Aorta (tissue), 5 donors: Measurements from ENCODE around the gene CADM1. TPM values are rescaled to one million over a fixed set of nuclear protein-coding genes. Genes with fewer than 3 reads are reported as not detected.
A peak's percentile ranks its signal among the peaks of the same experiment; 100 is the strongest.

ENCODE experiments used
- ATAC-seq: fragments of 200-7000 bp; cut with Tn5 transposase; one replicate; pipeline ENCODE4 v1.9.1; 2022; ENCODE audit warnings: moderate library complexity; ENCODE audit not compliant: low FRiP score
- DNase-seq, 2 donors: peaks; one replicate each; pipeline ENCODE4 v3.0.0-alpha.2; 2020
- H3K27ac ChIP-seq, 2 donors: one replicate each; pipeline ENCODE4 v1.5.1; 2013; ENCODE audit warnings: low read length in 2 of 2, mild to moderate bottlenecking in 2 of 2, moderate library complexity in 2 of 2, control low read depth in 1 of 2, inconsistent platforms in 1 of 2, low read depth in 1 of 2
- H3K27me3 ChIP-seq, 2 donors: one replicate each; pipeline ENCODE4 v1.6.1; 2013; ENCODE audit warnings: control low read depth in 1 of 2, low read length in 1 of 2, mild to moderate bottlenecking in 1 of 2, moderate library complexity in 1 of 2; ENCODE audit not compliant: insufficient read depth in 2 of 2, control insufficient read depth in 1 of 2
- H3K36me3 ChIP-seq, 2 donors: one replicate each; pipeline ENCODE4 v1.6.1; 2013; ENCODE audit warnings: control low read depth in 1 of 2, low read length in 1 of 2, mild to moderate bottlenecking in 1 of 2; ENCODE audit not compliant: insufficient read depth in 2 of 2, control insufficient read depth in 1 of 2
- H3K4me1 ChIP-seq, 2 donors: one replicate each; pipeline ENCODE4 v1.6.1; 2013; ENCODE audit warnings: low read length in 2 of 2, control low read depth in 1 of 2, mild to moderate bottlenecking in 1 of 2, moderate library complexity in 1 of 2; ENCODE audit not compliant: insufficient read depth in 2 of 2, control insufficient read depth in 1 of 2
- H3K4me3 ChIP-seq, 2 donors: one replicate each; pipeline ENCODE4 v1.5.1; 2013; ENCODE audit warnings: low read length in 2 of 2, control low read depth in 1 of 2, mild to moderate bottlenecking in 1 of 2
- H3K9me3 ChIP-seq: one replicate; pipeline ENCODE4 v1.6.1; 2013; ENCODE audit warnings: mild to moderate bottlenecking, low read length; ENCODE audit not compliant: control insufficient read depth
- WGBS, 2 donors: extraction: QIAGEN DNeasy Blood & Tissue Kit; methylation state at CpG; one replicate each; pipeline ENCODE4 v1.1.7; 2013; 5-methylcytosine and 5-hydroxymethylcytosine counted together
- intact Hi-C, 2 donors: fragments of 100-400 bp; cut with DNase I; formaldehyde crosslinking; loops; one replicate each; pipeline versions ENCODE4 v1.14.2 to v1.15.0; 2022
- polyA plus RNA-seq, 2 donors: library from polyadenylated mRNA; stranded (reverse); fragments of 200-250 nt; gene quantifications; one replicate each; pipeline ENCODE4 v1.2.3, GENCODE V29; 2013
- total RNA-seq, 2 donors: library from RNA; stranded (reverse); fragmentation: NEBNext Ultra II Directional; extraction: Animal tissue kit (Norgen Biotek cat#: 25700); gene quantifications; one replicate each; pipeline ENCODE4 v1.2.1, GENCODE V29; 2021
- donor health status: healthy with polysubstance abuse.
- donor health status: Bipolar disorder and iron deficiency.
- donor health status: DM: no; HTN: no; CAD: no.
- donor health status: DM: no; HTN: no; CAD: no.
- donor health status: DM: yes; HTN: yes; CAD: no.

CADM1 gene
- total and polyA plus RNA-seq, 4 donors: 0.26 to 9.8 (median 5.7) TPM

- DNase-seq: peak in 1 of 2 donors; percentile 68
Measured at GRCh38 chr11:115502636-115503082, 1.6 kb downstream of the CADM1 start.

DNA sequence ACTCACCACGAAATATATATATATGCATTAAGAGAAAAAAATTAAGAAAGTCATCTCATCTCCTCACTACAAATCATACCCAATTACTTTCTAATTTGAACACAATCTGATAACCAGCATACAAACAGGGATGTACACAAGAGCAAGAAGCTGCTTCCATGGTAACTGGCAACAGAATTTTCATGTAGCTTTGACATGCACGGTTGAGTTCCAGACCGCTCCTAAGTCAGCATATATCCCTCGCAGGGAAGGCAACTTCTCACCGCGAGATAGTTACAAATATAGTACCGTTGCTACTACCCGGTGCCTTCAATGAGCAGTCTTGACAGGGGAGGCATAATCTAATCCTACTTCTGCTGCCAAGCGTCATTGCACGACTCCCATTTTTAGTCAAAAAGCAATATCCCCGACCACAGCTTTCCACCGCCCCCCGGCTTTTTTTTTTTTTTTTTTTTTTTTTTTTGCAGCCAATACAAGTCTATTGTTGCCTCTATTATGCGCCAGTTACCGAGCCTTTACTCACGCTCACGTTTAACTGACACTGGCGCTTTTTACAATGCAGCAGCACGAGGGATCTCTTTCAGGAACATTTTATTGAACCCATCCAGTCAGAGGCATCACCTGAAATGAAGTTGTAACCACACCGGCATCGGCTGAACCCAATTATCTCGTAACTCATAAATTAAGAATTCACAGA is 2.2 kb downstream of the CADM1 start:
- WGBS, 2 donors: 13 to 26% methylated on average over 22 of the region's 22 CpGs
- H3K27ac ChIP-seq: no peak overlapping the region
- H3K9me3 ChIP-seq: no peaks in the 10 kb centered on the region
- intact Hi-C loops: loop anchor here in 1 of 2 donors (5.0 kb wide), 1 partner anchor 195 kb away; no protein-coding TSS in a partner anchor
- DNase-seq (no peak), ATAC-seq (no peak)
- no peaks in the 10 kb centered on the region for H3K36me3 ChIP-seq
- no peak overlapping the region for H3K4me3 ChIP-seq
- no peaks in the 10 kb centered on the region for H3K4me1 ChIP-seq
- no peaks in the 10 kb centered on the region for H3K27me3 ChIP-seq

More at GRCh38 chr11:115502636-115503082, 1.6 kb downstream of the CADM1 start:
- ATAC-seq: no peak
- Histone ChIP-seq H3K4me1 (no peaks in the 10 kb centered on the region), H3K27me3 (no peaks in the 10 kb centered on the region), H3K9me3 (no peaks in the 10 kb centered on the region), H3K4me3 (peak overlapping the region; percentile 5 to 63), H3K36me3 (no peaks in the 10 kb centered on the region), H3K27ac (no peak overlapping the region)
- 1% methylated on average over 30 of the region's 30 CpGs for WGBS, 2 donors
- intact Hi-C loops: loop anchor here in 1 of 2 donors (5.0 kb wide), 1 partner anchor 195 kb away; no protein-coding TSS in a partner anchor

DNA sequence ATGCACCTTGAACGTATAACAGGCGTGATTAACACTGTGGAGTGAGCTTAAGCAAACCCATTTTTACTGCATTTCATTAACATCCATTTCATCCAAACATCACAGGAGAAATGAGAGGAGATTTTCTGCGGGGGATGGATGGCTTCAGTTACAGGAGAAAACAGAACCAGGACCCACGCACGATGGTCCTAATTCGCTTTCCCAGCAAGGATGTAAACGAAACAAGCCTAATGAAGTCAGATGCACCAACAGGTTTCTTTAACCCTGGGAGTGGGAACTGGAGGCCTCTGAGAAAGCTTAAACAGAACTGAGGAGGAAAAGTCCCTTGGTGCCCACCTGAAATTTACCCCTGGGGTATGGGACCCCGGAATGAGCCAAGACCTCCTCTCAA is 2.7 kb downstream of the CADM1 start:
- no peak for ATAC-seq

GRCh38 chr11:115500547-115501501 is 3.4 kb downstream of the CADM1 start:
- 73 to 79% methylated on average over 14 of the region's 14 CpGs for WGBS, 2 donors
- H3K27me3 ChIP-seq: no peaks in the 10 kb centered on the region
- intact Hi-C loops: loop anchor here in 1 of 2 donors (5.0 kb wide), 1 partner anchor 196 kb away; no protein-coding TSS in a partner anchor

More for the DNA sequence above, 2.7 kb downstream of the CADM1 start:
- H3K36me3 ChIP-seq: no peaks in the 10 kb centered on the region
- H3K27ac ChIP-seq: no peak overlapping the region
- no peaks in the 10 kb centered on the region for H3K4me1 ChIP-seq
- WGBS, 2 donors: 65 to 74% methylated on average over 8 of the region's 8 CpGs
- intact Hi-C loops: loop anchor here in 1 of 2 donors (5.0 kb wide), 1 partner anchor 196 kb away; no protein-coding TSS in a partner anchor
- H3K9me3 ChIP-seq: no peaks in the 10 kb centered on the region
- H3K27me3 ChIP-seq: no peaks in the 10 kb centered on the region
- H3K4me3 ChIP-seq: no peak overlapping the region
- DNase-seq: no peak

DNA sequence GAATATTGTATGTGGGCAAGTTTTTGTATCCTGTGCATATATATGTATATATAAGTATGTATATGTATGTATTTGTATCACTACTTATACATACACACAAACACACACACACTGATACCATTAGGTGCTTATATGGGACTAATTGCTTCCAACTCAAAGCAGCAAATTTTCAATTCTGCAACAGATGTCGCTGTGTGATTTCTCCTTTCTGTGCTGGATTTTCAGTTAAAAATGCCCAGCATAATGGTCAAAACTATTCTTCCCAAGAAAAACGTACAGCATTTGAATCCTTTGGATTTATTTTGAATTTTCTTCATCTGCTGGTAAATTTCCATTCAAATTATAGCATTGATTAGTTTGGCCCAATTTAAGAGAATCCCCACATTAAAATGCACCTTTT is 4.3 kb downstream of the CADM1 start:
- Histone ChIP-seq H3K9me3 (no peaks in the 10 kb centered on the region), H3K27me3 (no peaks in the 10 kb centered on the region), H3K27ac (no peak overlapping the region), H3K4me1 (no peaks in the 10 kb centered on the region), H3K4me3 (no peak overlapping the region), H3K36me3 (no peaks in the 10 kb centered on the region)
- DNase-seq (no peak), ATAC-seq (no peak)
- WGBS, 2 donors: 72 to 77% methylated on average over 2 of the region's 2 CpGs
- intact Hi-C loops: loop anchor here in 1 of 2 donors (5.0 kb wide), 1 partner anchor 197 kb away; no protein-coding TSS in a partner anchor

More at GRCh38 chr11:115500547-115501501, 3.4 kb downstream of the CADM1 start:
- Histone ChIP-seq H3K4me1 (no peaks in the 10 kb centered on the region), H3K9me3 (no peaks in the 10 kb centered on the region), H3K4me3 (no peak overlapping the region), H3K36me3 (no peaks in the 10 kb centered on the region), H3K27ac (no peak overlapping the region)
- no peak for ATAC-seq
- no peak for DNase-seq

GRCh38 chr11:115499241-115499799 is 4.9 kb downstream of the CADM1 start:
- no peaks in the 10 kb centered on the region for H3K9me3 ChIP-seq
- no peak overlapping the region for H3K27ac ChIP-seq
- no peak for DNase-seq
- H3K4me1 ChIP-seq: no peaks in the 10 kb centered on the region
- WGBS, 2 donors: 91 to 92% methylated on average over 4 of the region's 4 CpGs
- H3K4me3 ChIP-seq: no peak overlapping the region
- ATAC-seq: no peak
- intact Hi-C loops: no loop called here
- no peaks in the 10 kb centered on the region for H3K27me3 ChIP-seq
- H3K36me3 ChIP-seq: no peaks in the 10 kb centered on the region

DNA sequence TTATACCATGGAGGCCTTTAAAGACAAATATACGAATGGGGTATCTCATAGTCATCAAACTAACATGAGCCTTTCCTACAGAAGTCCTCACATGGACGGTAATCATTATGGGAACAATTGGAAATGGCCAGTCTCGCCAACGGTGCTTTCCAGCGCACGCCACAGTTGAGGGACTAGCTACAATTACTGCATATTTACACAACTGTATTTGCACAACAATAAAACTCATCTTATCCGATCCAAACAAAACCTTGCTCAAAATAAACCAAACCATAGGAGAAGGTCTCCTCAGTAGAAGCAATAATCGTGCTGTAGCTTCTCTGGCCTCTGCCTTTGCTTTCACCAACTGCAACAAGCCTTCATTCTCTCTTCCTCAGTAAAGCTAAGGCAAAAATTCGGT is 5.9 kb downstream of the CADM1 start:
- H3K4me1 ChIP-seq: no peaks in the 10 kb centered on the region
- H3K9me3 ChIP-seq: no peaks in the 10 kb centered on the region
- H3K27ac ChIP-seq: no peak overlapping the region
- intact Hi-C loops: no loop called here
- DNase-seq: no peak
- no peaks in the 10 kb centered on the region for H3K36me3 ChIP-seq
- WGBS, 2 donors: 77 to 83% methylated on average over 9 of the region's 9 CpGs
- H3K27me3 ChIP-seq: no peaks in the 10 kb centered on the region
- no peak for ATAC-seq
- no peak overlapping the region for H3K4me3 ChIP-seq

DNA sequence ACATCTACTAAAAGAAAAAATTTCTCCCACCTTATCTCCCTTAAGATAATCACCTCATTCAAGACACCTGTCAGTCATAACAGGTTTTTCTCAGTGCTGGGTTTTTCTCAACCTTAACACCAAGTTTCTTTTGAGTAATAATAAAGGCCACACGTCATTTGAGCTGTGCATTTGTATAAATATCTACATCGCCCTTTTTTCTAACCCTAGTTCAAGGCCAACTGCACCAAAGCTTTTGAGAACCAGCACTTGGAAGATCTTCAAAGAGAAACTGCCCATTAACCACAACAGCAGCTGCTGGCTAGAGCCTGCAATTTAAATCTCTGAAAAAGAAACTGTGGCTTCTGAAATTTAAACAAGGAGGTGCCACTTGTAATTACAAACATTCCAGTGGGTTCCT is 6.9 kb downstream of the CADM1 start:
- DNase-seq (no peak), ATAC-seq (no peak)
- Histone ChIP-seq H3K9me3 (no peaks in the 10 kb centered on the region), H3K4me1 (no peaks in the 10 kb centered on the region), H3K27ac (no peak overlapping the region), H3K27me3 (no peaks in the 10 kb centered on the region), H3K36me3 (no peaks in the 10 kb centered on the region), H3K4me3 (no peak overlapping the region)
- 75 to 84% methylated on average over 2 of the region's 2 CpGs for WGBS, 2 donors
- intact Hi-C loops: no loop called here
